ENCODE measurements around the gene MTHFSD.

The MTHFSD gene

GRCh38 chr16:86533076-86533475 is 22.0 kb downstream of the MTHFSD start:
- no peaks in the 10 kb centered on the region for H3K4me1 Mint-ChIP-seq

DNA sequence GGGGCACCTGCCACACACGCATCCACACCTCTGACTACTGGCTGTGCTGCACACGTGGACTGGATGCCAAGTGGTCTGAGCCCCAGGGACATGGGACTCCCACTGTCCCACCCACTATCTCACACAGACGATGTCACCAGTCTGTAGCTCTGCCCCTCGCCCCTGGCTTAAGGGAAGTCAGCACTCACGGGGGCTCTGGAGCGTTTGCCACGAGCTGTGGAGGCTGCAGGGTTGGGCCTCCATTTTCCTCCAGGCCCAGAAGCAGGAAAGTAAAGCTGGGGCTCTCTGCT is 22.6 kb downstream of the MTHFSD start:
- DNase-seq (ENCODE audit: low spot score in 2 of 2) (no peak), ATAC-seq (no peak)
- H3K9me3 Mint-ChIP-seq: peaks cover 3% of the 10 kb centered on the region
- no peaks in the 10 kb centered on the region for H3K36me3 Mint-ChIP-seq
- H3K4me1 Mint-ChIP-seq: no peaks in the 10 kb centered on the region
- no peak overlapping the region for H3K27ac Mint-ChIP-seq
- H3K4me3 Mint-ChIP-seq: no peak overlapping the region

More at GRCh38 chr16:86533076-86533475, 22.0 kb downstream of the MTHFSD start:
- no peak overlapping the region for H3K4me3 Mint-ChIP-seq
- no peak for ATAC-seq
- H3K36me3 Mint-ChIP-seq: no peaks in the 10 kb centered on the region
- H3K9me3 Mint-ChIP-seq: no peaks in the 10 kb centered on the region
- DNase-seq (ENCODE audit: low spot score in 2 of 2): no peak
- no peak overlapping the region for H3K27ac Mint-ChIP-seq

- H3K27ac Mint-ChIP-seq: no peak overlapping the region
- no peak overlapping the region for H3K4me3 Mint-ChIP-seq
- H3K4me1 Mint-ChIP-seq: no peaks in the 10 kb centered on the region
- ATAC-seq: no peak
- no peak for DNase-seq (ENCODE audit: low spot score in 2 of 2)
- peaks cover 3% of the 10 kb centered on the region for H3K9me3 Mint-ChIP-seq
- H3K36me3 Mint-ChIP-seq: no peaks in the 10 kb centered on the region
Measured at GRCh38 chr16:86531641-86532525, 23.2 kb downstream of the MTHFSD start.

- no peak overlapping the region for H3K27ac Mint-ChIP-seq
Measured at GRCh38 chr16:86531191-86531545, 23.9 kb downstream of the MTHFSD start.

GRCh38 chr16:86530251-86531190 is 24.5 kb downstream of the MTHFSD start:
- ATAC-seq (no peak), DNase-seq (ENCODE audit: low spot score in 2 of 2) (no peak)
- Mint-ChIP-seq H3K4me1 (no peaks in the 10 kb centered on the region), H3K9me3 (peaks cover 3% of the 10 kb centered on the region), H3K36me3 (no peaks in the 10 kb centered on the region), H3K27ac (no peak overlapping the region), H3K4me3 (no peak overlapping the region)

More at GRCh38 chr16:86531191-86531545, 23.9 kb downstream of the MTHFSD start:
- ATAC-seq (no peak), DNase-seq (ENCODE audit: low spot score in 2 of 2) (no peak)
- H3K9me3 Mint-ChIP-seq: peaks cover 3% of the 10 kb centered on the region
- H3K4me1 Mint-ChIP-seq: no peaks in the 10 kb centered on the region
- H3K36me3 Mint-ChIP-seq: no peaks in the 10 kb centered on the region
- no peak overlapping the region for H3K4me3 Mint-ChIP-seq

- DNase-seq (ENCODE audit: low spot score in 2 of 2) (no peak), ATAC-seq (no peak)
- H3K36me3 Mint-ChIP-seq: no peaks in the 10 kb centered on the region
- H3K27ac Mint-ChIP-seq: no peak overlapping the region
- no peak overlapping the region for H3K4me3 Mint-ChIP-seq
- no peaks in the 10 kb centered on the region for H3K4me1 Mint-ChIP-seq
- H3K9me3 Mint-ChIP-seq: peaks cover 3% of the 10 kb centered on the region
Measured at GRCh38 chr16:86529160-86529559, 25.9 kb downstream of the MTHFSD start.

DNA sequence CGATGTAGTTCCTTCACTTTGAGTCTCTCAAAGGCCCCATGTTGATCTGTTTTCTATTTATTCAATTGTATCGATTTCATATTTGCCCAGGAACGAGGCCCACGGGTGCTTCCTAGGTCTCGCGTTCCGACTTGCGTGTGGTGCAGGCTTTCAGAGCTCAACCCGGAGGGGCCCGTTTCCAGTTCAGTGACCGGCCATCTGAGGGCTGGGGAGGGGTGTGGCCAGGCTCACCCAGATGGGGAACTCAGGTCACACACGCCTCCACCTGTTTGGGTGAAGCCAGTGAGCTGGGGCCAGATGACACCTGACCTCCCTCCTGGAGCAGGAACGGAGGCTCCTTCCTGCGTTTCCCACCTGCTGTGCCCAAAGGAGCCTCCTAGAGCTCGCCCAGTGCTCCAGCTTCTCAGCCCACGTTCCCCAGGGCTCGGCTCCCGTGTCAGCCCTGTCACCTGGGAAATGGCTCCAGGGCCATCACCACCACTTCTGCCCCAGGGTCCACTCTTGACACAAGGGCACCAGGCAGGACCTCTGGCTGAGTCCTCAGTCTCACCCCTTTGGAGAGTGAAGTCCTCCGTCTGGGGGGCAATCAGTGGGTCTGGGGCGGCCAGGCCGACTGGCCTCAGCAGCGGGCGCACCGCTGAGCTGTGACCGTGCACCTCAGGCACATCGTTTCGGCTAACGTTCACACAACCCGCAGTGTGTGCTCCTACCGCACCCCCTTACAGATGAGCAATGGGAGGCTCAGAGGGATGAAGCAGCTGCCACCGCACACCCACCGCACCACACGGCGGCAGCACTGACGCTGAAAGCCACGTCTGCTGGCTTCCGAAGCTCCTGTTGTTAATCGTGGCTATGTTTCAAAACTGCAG is 26.7 kb downstream of the MTHFSD start:
- no peak for DNase-seq (ENCODE audit: low spot score in 2 of 2)
- H3K4me1 Mint-ChIP-seq: no peaks in the 10 kb centered on the region
- H3K36me3 Mint-ChIP-seq: no peaks in the 10 kb centered on the region
- H3K27ac Mint-ChIP-seq: no peak overlapping the region
- H3K4me3 Mint-ChIP-seq: no peak overlapping the region
- ATAC-seq: no peak
- H3K9me3 Mint-ChIP-seq: peaks cover 3% of the 10 kb centered on the region

- no peaks in the 10 kb centered on the region for H3K4me1 Mint-ChIP-seq
- H3K9me3 Mint-ChIP-seq: peaks cover 3% of the 10 kb centered on the region
- no peaks in the 10 kb centered on the region for H3K36me3 Mint-ChIP-seq
- ATAC-seq (no peak), DNase-seq (ENCODE audit: low spot score in 2 of 2) (no peak)
- no peak overlapping the region for H3K4me3 Mint-ChIP-seq
- no peak overlapping the region for H3K27ac Mint-ChIP-seq
Measured at GRCh38 chr16:86527366-86527765, 27.7 kb downstream of the MTHFSD start.

GRCh38 chr16:86525696-86526095 is 29.3 kb downstream of the MTHFSD start:
- ATAC-seq (no peak), DNase-seq (ENCODE audit: low spot score in 2 of 2) (no peak)
- Mint-ChIP-seq H3K4me3 (no peak overlapping the region), H3K9me3 (peaks cover 3% of the 10 kb centered on the region), H3K4me1 (no peaks in the 10 kb centered on the region), H3K36me3 (no peaks in the 10 kb centered on the region), H3K27ac (no peak overlapping the region)

GRCh38 chr16:86524029-86524428 is 31.0 kb downstream of the MTHFSD start:
- ATAC-seq (no peak), DNase-seq (ENCODE audit: low spot score in 2 of 2) (no peak)
- Mint-ChIP-seq H3K36me3 (no peaks in the 10 kb centered on the region), H3K27ac (no peak overlapping the region), H3K4me1 (peaks cover 12% of the 10 kb centered on the region), H3K4me3 (no peak overlapping the region), H3K9me3 (peaks cover 3% of the 10 kb centered on the region)

GRCh38 chr16:86523166-86523740 is 31.8 kb downstream of the MTHFSD start:
- Mint-ChIP-seq H3K9me3 (peaks cover 3% of the 10 kb centered on the region), H3K4me1 (peaks cover 13% of the 10 kb centered on the region), H3K36me3 (no peaks in the 10 kb centered on the region), H3K4me3 (no peak overlapping the region), H3K27ac (no peak overlapping the region)
- ATAC-seq (no peak), DNase-seq (ENCODE audit: low spot score in 2 of 2) (no peak)

DNA sequence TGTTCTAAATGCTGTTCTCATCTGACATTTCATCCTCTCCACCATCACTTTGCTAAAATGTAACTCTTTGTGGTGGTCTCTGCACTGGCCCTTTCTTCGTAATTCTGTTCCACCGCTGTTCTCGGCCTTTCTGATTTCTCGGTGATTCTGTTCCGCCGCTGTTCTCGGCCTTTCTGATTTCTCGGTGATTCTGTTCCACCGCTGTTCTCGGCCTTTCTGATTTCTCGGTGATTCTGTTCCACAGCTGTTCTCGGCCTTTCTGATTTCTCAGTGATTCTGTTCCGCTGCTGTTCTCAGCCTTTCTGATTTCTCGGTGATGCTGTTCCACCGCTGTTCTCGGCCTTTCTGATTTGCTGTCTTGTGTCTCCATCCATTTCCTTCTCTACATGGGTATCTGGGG is 32.4 kb downstream of the MTHFSD start:
- Mint-ChIP-seq H3K9me3 (peaks cover 2% of the 10 kb centered on the region), H3K4me1 (peaks cover 13% of the 10 kb centered on the region), H3K36me3 (no peaks in the 10 kb centered on the region), H3K27ac (no peak overlapping the region), H3K4me3 (no peak overlapping the region)
- DNase-seq (ENCODE audit: low spot score in 2 of 2) (no peak), ATAC-seq (no peak)

DNA sequence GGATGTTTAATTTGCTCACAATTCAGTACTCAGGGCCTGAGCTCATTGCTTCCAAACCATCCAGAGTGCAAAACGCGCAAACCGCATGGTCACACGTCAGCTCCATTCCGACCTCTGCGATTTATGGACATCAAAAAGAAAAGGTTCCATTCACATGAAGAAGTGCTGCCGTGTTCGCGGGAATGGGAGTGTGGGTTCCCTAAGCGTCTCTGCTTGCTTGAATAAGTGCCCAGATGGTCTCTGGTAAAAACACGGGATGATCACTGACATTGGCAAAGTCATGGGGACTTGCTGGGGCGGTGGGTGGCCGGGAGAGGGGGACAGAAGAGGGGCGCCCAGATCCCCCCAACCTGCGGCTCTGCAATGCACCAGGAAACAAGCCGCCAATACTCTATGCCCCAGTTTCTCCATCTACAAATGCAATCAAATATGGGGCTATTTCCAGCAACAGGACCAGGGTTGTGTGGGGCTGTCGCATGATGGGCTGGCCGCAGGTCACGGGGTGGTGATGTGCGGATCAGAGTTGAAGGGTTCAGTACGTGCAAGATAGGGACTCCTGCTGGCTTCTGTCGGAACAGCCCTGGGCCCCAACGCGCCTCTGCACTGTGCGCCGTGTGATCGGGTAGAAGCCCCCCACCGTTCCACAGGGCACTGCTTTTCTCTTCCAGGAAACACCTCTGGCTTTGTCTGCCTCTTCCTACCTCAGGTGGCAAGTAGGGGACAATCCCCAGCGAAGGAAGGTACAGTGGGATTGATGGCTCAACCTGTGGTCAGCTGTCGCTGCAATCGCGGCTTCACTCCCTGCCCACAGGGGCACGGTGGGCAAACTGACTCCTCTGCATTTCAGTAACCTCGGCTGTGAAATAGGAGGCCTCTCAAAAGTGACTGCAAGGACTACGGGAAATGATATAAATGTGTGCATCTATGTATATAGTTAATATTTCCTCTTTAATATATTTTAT is 33.5 kb downstream of the MTHFSD start:
- ATAC-seq: no peak
- no peak overlapping the region for H3K4me3 Mint-ChIP-seq
- no peak for DNase-seq (ENCODE audit: low spot score in 2 of 2)
- no peaks in the 10 kb centered on the region for H3K9me3 Mint-ChIP-seq
- H3K36me3 Mint-ChIP-seq: no peaks in the 10 kb centered on the region
- peaks cover 13% of the 10 kb centered on the region for H3K4me1 Mint-ChIP-seq
- H3K27ac Mint-ChIP-seq: no peak overlapping the region
